Measurements from ENCODE around the gene ARID4A. TPM values are rescaled to one million over a fixed set of nuclear protein-coding genes. Genes with fewer than 3 reads are reported as not detected.
"Not testable (repeated sequence)": the region's sequence is repeated elsewhere in the genome, so short reads cannot be mapped to it uniquely, and the experiment has no call there.

The ARID4A gene
- total and polyA plus RNA-seq, 12 donors, result 4.4 to 38.0 (median 17.9) TPM

GRCh38 chr14:58331111-58331510 is 32.8 kb downstream of the ARID4A start:
- no peak for TF ChIP-seq POLR2A (IDR thresholded peaks at IDR 0.05)
- TF ChIP-seq CTCF (IDR thresholded peaks at IDR 0.05), result no peak
- H3K27ac ChIP-seq, result peak overlapping the region in 3 of 5 donors; percentile 1 to 48 (median 38)
- peak overlapping the region in 3 of 4 donors; percentile 3 to 33 (median 11) for H3K4me3 ChIP-seq
- peak; percentile 90 to 98 (median 94) for DNase-seq
- H3K9me3 ChIP-seq (replicated peaks in 1 of 3), result no peaks in the 10 kb centered on the region
- H3K27me3 ChIP-seq, result no peaks in the 10 kb centered on the region
- H3K36me3 ChIP-seq (replicated peaks in 1 of 2), result peaks cover 0 to 10% of the 10 kb centered on the region in 2 donors
- intact Hi-C loops (cut with DNase I), result no loop called here
- WGBS, 4 donors, result 0 to 2% (median 1%) methylated on average over 5 of the region's 5 CpGs
- H3K4me1 ChIP-seq (replicated peaks in 1 of 2), result peaks cover 10 to 13% of the 10 kb centered on the region in 2 donors

- H3K27me3 ChIP-seq, result no peaks in the 10 kb centered on the region
- no peak overlapping the region for H3K4me3 ChIP-seq
- H3K36me3 ChIP-seq (replicated peaks in 1 of 2), result peaks cover 0 to 11% of the 10 kb centered on the region in 2 donors
- no peak overlapping the region for H3K27ac ChIP-seq
- 78 to 85% (median 82%) methylated on average over 3 of the region's 3 CpGs for WGBS, 4 donors
- H3K9me3 ChIP-seq (replicated peaks in 1 of 3), result no peaks in the 10 kb centered on the region
- TF ChIP-seq POLR2A (IDR thresholded peaks at IDR 0.05), result no peak
- TF ChIP-seq CTCF (IDR thresholded peaks at IDR 0.05), result no peak
- no peak for DNase-seq
- H3K4me1 ChIP-seq (replicated peaks in 1 of 2), result peaks cover 10 to 13% of the 10 kb centered on the region in 2 donors
- intact Hi-C loops (cut with DNase I), result no loop called here
These were observed 34.2 kb downstream of the ARID4A start for GRCh38 chr14:58332561-58332960.

- H3K27me3 ChIP-seq; intact Hi-C loops (cut with DNase I); H3K4me1 ChIP-seq (replicated peaks in 1 of 2); H3K9me3 ChIP-seq (replicated peaks in 1 of 3); H3K36me3 ChIP-seq (replicated peaks in 1 of 2); DNase-seq; H3K4me3 ChIP-seq; H3K27ac ChIP-seq: not testable (repeated sequence)
- WGBS, 4 donors, result 70 to 86% (median 79%) methylated on average over 4 of the region's 4 CpGs
These were observed 41.3 kb downstream of the ARID4A start for GRCh38 chr14:58339666-58340065.

GRCh38 chr14:58341152-58341748 is 42.9 kb downstream of the ARID4A start:
- peaks cover 0 to 21% of the 10 kb centered on the region in 2 donors for H3K36me3 ChIP-seq (replicated peaks in 1 of 2)
- no peak for DNase-seq
- H3K9me3 ChIP-seq (replicated peaks in 1 of 3), result no peaks in the 10 kb centered on the region
- no peak overlapping the region for H3K4me3 ChIP-seq
- H3K27me3 ChIP-seq, result no peaks in the 10 kb centered on the region
- TF ChIP-seq CTCF (IDR thresholded peaks at IDR 0.05) (no peak), POLR2A (IDR thresholded peaks at IDR 0.05) (no peak)
- no peaks in the 10 kb centered on the region for H3K4me1 ChIP-seq (replicated peaks in 1 of 2)
- no peak overlapping the region for H3K27ac ChIP-seq
- intact Hi-C loops (cut with DNase I), result no loop called here
- WGBS, 4 donors, result 91 to 95% (median 93%) methylated on average over 4 of the region's 4 CpGs

GRCh38 chr14:58343535-58343934 is 45.2 kb downstream of the ARID4A start:
- H3K4me3 ChIP-seq; H3K4me1 ChIP-seq (replicated peaks in 1 of 2); DNase-seq; H3K27ac ChIP-seq; H3K27me3 ChIP-seq; H3K9me3 ChIP-seq (replicated peaks in 1 of 3); intact Hi-C loops (cut with DNase I): not testable (repeated sequence)
- peaks cover 0 to 35% of the 10 kb centered on the region in 2 donors for H3K36me3 ChIP-seq (replicated peaks in 1 of 2)
- 67 to 98% (median 96%) methylated on average over 3 of the region's 3 CpGs for WGBS, 4 donors

Measured in adrenal gland (tissue), 12 donors.